ENCODE results near the gene SNX7.

SNX7 gene

GRCh38 chr1:98769162-98769561 lies 107.6 kb downstream of the SNX7 start:
- DNase-seq = no peak

- no peak for DNase-seq
Observed at GRCh38 chr1:98781906-98782305, 120.4 kb downstream of the SNX7 start.

- DNase-seq = no peak
Observed at GRCh38 chr1:98783821-98784220, 122.3 kb downstream of the SNX7 start.

- no peak for DNase-seq
Observed at GRCh38 chr1:98791498-98791897, 130.0 kb downstream of the SNX7 start.

GRCh38 chr1:98792123-98792522 lies 130.6 kb downstream of the SNX7 start:
- DNase-seq = peak in 1 of 2 experiments; percentile 4

GRCh38 chr1:98793136-98793535 lies 131.6 kb downstream of the SNX7 start:
- no peak for DNase-seq

GRCh38 chr1:98794196-98794886 lies 132.8 kb downstream of the SNX7 start:
- peak; percentile 72 to 85 for DNase-seq

- DNase-seq = no peak
Observed at GRCh38 chr1:98796049-98796448, 134.5 kb downstream of the SNX7 start.

- DNase-seq = no peak
Observed at GRCh38 chr1:98797506-98797905, 136.0 kb downstream of the SNX7 start.
